HFFc6 (cell line): Measurements from ENCODE around the gene ZNF568. TPM values are rescaled to one million over a fixed set of nuclear protein-coding genes. Genes with fewer than 3 reads are reported as not detected.

Source experiments
- DNase-seq: peaks from one replicate; pipeline ENCODE4 v3.0.0-alpha.2; 2018
- H3K27ac Mint-ChIP-seq: 2 replicates; pipeline ENCODE4 v1.8.0; 2020; ENCODE audit warnings: mild to moderate bottlenecking, mixed read lengths
- H3K27me3 Mint-ChIP-seq: 2 replicates; pipeline ENCODE4 v1.8.0; 2021; ENCODE audit warnings: mild to moderate bottlenecking, moderate library complexity, mixed read lengths; ENCODE audit not compliant: insufficient read depth
- H3K36me3 Mint-ChIP-seq: 2 replicates; pipeline ENCODE4 v1.8.0; 2021; ENCODE audit warnings: low read depth, mixed read lengths
- H3K4me1 Mint-ChIP-seq: 2 replicates; pipeline ENCODE4 v1.8.0; 2020; ENCODE audit warnings: low read depth, mixed read lengths
- H3K4me3 Mint-ChIP-seq: 2 replicates; pipeline ENCODE4 v1.8.0; 2020; ENCODE audit warnings: mild to moderate bottlenecking, moderate library complexity, mixed read lengths
- H3K9me3 Mint-ChIP-seq: 2 replicates; pipeline ENCODE4 v1.8.0; 2020; ENCODE audit warnings: mild to moderate bottlenecking, mixed read lengths
- total RNA-seq, 6 experiments: library from RNA; stranded (reverse); fragmentation: NEBNext Ultra II Directional; extraction: Animal tissue kit (Norgen Biotek cat#: 25700); gene quantifications; 2 replicates in 1 of 6; 3 replicates in 5 of 6; pipeline ENCODE4 v1.2.3, GENCODE V29; 2021
- TF ChIP-seq, protein P1 (sequence below): fragments of 200-600 bp; sonication (generic); IDR thresholded peaks from 2 replicates; pipeline ENCODE4 v1.5.0; 2021; ENCODE audit warnings: antibody characterized with exemption, mild to moderate bottlenecking

ZNF568 gene
- total RNA-seq, 6 experiments from 2014 or later, result 6.6 to 8.4 (median 6.9) TPM

- H3K9me3 Mint-ChIP-seq, result peaks cover 62% of the 10 kb centered on the region
Observed at GRCh38 chr19:36916991-36917390, 859 bp downstream of the ZNF568 start.

GRCh38 chr19:36918090-36918489 is 2.0 kb downstream of the ZNF568 start:
- H3K27me3 Mint-ChIP-seq, result peaks cover 2% of the 10 kb centered on the region; the same call in 1 of the 2 replicates
- H3K4me3 Mint-ChIP-seq, result no peak overlapping the region
- peaks cover 57% of the 10 kb centered on the region for H3K9me3 Mint-ChIP-seq
- H3K4me1 Mint-ChIP-seq, result peaks cover 21% of the 10 kb centered on the region
- H3K27ac Mint-ChIP-seq, result no peak overlapping the region
- H3K36me3 Mint-ChIP-seq, result peaks cover 81% of the 10 kb centered on the region
- TF ChIP-seq, protein P1, sequence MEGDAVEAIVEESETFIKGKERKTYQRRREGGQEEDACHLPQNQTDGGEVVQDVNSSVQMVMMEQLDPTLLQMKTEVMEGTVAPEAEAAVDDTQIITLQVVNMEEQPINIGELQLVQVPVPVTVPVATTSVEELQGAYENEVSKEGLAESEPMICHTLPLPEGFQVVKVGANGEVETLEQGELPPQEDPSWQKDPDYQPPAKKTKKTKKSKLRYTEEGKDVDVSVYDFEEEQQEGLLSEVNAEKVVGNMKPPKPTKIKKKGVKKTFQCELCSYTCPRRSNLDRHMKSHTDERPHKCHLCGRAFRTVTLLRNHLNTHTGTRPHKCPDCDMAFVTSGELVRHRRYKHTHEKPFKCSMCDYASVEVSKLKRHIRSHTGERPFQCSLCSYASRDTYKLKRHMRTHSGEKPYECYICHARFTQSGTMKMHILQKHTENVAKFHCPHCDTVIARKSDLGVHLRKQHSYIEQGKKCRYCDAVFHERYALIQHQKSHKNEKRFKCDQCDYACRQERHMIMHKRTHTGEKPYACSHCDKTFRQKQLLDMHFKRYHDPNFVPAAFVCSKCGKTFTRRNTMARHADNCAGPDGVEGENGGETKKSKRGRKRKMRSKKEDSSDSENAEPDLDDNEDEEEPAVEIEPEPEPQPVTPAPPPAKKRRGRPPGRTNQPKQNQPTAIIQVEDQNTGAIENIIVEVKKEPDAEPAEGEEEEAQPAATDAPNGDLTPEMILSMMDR, result no peak
- DNase-seq, result no peak

More at GRCh38 chr19:36916991-36917390, 859 bp downstream of the ZNF568 start:
- H3K4me1 Mint-ChIP-seq, result peaks cover 21% of the 10 kb centered on the region
- H3K36me3 Mint-ChIP-seq, result peaks cover 81% of the 10 kb centered on the region
- H3K4me3 Mint-ChIP-seq, result peak overlapping the region; percentile 95
- peak; percentile 0 for DNase-seq
- H3K27me3 Mint-ChIP-seq, result peaks cover 2% of the 10 kb centered on the region; the same call in 1 of the 2 replicates
- TF ChIP-seq, protein P1, result no peak
- H3K27ac Mint-ChIP-seq, result peak overlapping the region; percentile 92

DNA sequence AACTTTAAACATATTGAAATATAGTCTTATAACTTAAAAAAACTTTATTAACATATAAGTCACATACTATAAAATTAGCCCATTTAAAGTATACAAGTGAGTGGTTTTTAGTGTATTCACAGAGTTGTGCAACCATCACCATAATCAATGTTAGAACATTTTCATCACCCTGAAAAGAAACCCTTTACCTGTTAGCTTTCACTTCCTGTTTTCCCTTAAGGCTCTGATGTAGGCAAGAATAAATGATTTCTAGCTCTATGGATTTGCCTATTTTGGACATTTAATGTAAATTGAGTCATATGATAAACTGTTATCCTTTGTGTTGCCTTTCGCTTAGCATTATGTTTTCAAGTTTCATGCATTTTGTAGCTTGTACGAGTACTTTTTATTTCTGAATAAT is 15.6 kb downstream of the ZNF568 start:
- H3K4me3 Mint-ChIP-seq, result no peak overlapping the region
- no peaks in the 10 kb centered on the region for H3K4me1 Mint-ChIP-seq
- H3K9me3 Mint-ChIP-seq, result peaks cover 54% of the 10 kb centered on the region
- no peak overlapping the region for H3K27ac Mint-ChIP-seq
- DNase-seq, result no peak
- H3K27me3 Mint-ChIP-seq, result no peaks in the 10 kb centered on the region
- peaks cover 63% of the 10 kb centered on the region for H3K36me3 Mint-ChIP-seq
- TF ChIP-seq, protein P1, result no peak

DNA sequence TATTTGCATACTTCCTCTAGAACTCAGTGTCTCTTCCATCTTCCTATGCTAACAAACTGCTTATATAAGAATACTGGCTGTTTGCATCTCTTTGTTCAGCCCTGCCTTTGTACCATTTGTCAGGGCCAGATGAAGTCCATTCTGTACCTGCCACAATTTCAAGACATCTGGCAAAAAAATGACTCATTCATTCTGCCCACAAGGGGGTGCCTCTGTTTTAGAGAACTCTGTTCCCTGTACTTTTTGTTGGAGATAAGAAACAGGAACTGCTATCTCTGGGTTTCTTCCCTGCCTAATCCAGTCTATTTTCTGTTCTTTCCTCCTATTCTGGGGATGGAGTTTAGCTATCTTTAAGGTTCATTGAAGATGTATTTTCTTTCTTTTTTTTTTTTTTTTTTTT is 23.0 kb downstream of the ZNF568 start:
- peaks cover 82% of the 10 kb centered on the region for H3K36me3 Mint-ChIP-seq
- H3K27ac Mint-ChIP-seq, result no peak overlapping the region
- no peaks in the 10 kb centered on the region; the same call in 1 of the 2 replicates for H3K27me3 Mint-ChIP-seq
- TF ChIP-seq, protein P1, result peak; percentile 48
- peaks cover 32% of the 10 kb centered on the region for H3K9me3 Mint-ChIP-seq
- no peak for DNase-seq
- no peaks in the 10 kb centered on the region for H3K4me1 Mint-ChIP-seq
- H3K4me3 Mint-ChIP-seq, result no peak overlapping the region

DNA sequence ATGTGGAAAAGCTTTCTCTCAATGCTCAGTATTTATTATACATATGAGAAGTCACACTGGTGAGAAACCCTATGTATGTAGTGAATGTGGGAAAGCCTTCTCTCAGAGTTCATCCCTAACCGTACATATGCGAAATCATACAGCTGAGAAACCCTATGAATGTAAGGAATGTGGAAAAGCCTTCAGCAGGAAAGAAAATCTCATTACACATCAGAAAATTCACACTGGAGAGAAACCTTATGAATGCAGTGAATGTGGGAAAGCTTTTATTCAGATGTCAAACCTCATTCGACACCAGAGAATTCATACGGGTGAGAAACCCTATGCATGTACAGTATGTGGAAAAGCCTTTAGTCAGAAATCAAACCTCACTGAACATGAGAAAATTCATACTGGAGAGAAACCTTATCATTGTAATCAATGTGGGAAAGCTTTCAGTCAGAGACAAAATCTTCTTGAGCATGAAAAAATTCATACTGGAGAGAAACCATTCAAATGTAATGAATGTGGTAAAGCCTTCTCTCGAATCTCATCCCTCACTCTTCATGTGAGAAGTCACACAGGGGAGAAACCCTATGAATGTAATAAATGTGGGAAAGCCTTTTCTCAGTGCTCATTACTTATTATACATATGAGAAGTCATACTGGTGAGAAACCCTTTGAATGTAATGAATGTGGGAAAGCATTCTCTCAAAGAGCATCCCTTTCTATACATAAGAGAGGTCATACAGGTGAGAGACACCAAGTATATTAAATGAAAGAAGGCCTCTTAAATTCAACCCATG is 34.4 kb downstream of the ZNF568 start:
- Mint-ChIP-seq H3K9me3 (peaks cover 81% of the 10 kb centered on the region), H3K4me3 (no peak overlapping the region), H3K27ac (no peak overlapping the region), H3K27me3 (no peaks in the 10 kb centered on the region), H3K36me3 (peaks cover 65% of the 10 kb centered on the region), H3K4me1 (no peaks in the 10 kb centered on the region)
- TF ChIP-seq, protein P1, result no peak
- DNase-seq, result no peak
